D341Med (cell line): ENCODE measurements around the gene CPVL.

ENCODE experiments used
- DNase-seq: peaks from one replicate; pipeline ENCODE4 v3.0.0; 2012; ENCODE audit warnings: low spot score

Gene CPVL

GRCh38 chr7:29043576-29043975 lies 102.8 kb downstream of the CPVL start:
- no peak for DNase-seq

GRCh38 chr7:29042824-29043231 lies 103.5 kb downstream of the CPVL start:
- no peak for DNase-seq

- DNase-seq: no peak
Measured at GRCh38 chr7:29041991-29042390, 104.3 kb downstream of the CPVL start.

GRCh38 chr7:29040579-29040925 lies 105.8 kb downstream of the CPVL start:
- no peak for DNase-seq

GRCh38 chr7:29039821-29040578 lies 106.3 kb downstream of the CPVL start:
- DNase-seq: no peak

GRCh38 chr7:29038463-29038862 lies 107.9 kb downstream of the CPVL start:
- DNase-seq: no peak

GRCh38 chr7:29035044-29035740 lies 111.1 kb downstream of the CPVL start:
- DNase-seq: no peak

GRCh38 chr7:29033584-29033983 lies 112.8 kb downstream of the CPVL start:
- no peak for DNase-seq

- no peak for DNase-seq
Measured at GRCh38 chr7:29032146-29032545, 114.2 kb downstream of the CPVL start.

- no peak for DNase-seq
Measured at GRCh38 chr7:29030781-29031275, 115.5 kb downstream of the CPVL start.

- no peak for DNase-seq
Measured at GRCh38 chr7:29022291-29022988, 123.9 kb downstream of the CPVL start.

- DNase-seq: no peak
Measured at GRCh38 chr7:29019896-29020295, 126.4 kb downstream of the CPVL start.

- DNase-seq: no peak
Measured at GRCh38 chr7:29019387-29019786, 127.0 kb downstream of the CPVL start.

GRCh38 chr7:29017713-29018112 lies 128.6 kb downstream of the CPVL start:
- no peak for DNase-seq

GRCh38 chr7:29014725-29015124 lies 131.6 kb downstream of the CPVL start:
- no peak for DNase-seq

- DNase-seq: no peak
Measured at GRCh38 chr7:29013931-29014330, 132.4 kb downstream of the CPVL start.

GRCh38 chr7:29013082-29013695 lies 133.1 kb downstream of the CPVL start:
- DNase-seq: no peak

GRCh38 chr7:29009947-29010346 lies 136.4 kb downstream of the CPVL start:
- no peak for DNase-seq

GRCh38 chr7:29008590-29008989 lies 137.7 kb downstream of the CPVL start:
- no peak for DNase-seq

GRCh38 chr7:29007127-29007526 lies 139.2 kb downstream of the CPVL start:
- DNase-seq: no peak

- no peak for DNase-seq
Measured at GRCh38 chr7:29005829-29006228, 140.5 kb downstream of the CPVL start.

GRCh38 chr7:29005406-29005805 lies 140.9 kb downstream of the CPVL start:
- no peak for DNase-seq

GRCh38 chr7:29003703-29004102 lies 142.6 kb downstream of the CPVL start:
- DNase-seq: no peak
